GM23338 (cell line): ENCODE measurements around the gene RAB11FIP4. TPM values are rescaled to one million over a fixed set of nuclear protein-coding genes. Genes with fewer than 3 reads are reported as not detected.

Source experiments
- ATAC-seq: fragments of 200-7000 bp; cut with Tn5 transposase; 3 replicates; pipeline ENCODE4 v1.9.1; 2020
- DNase-seq: peaks from one replicate; pipeline ENCODE4 v3.0.0-alpha.2; 2015; ENCODE audit warnings: low spot score
- H2AFZ ChIP-seq: fragments of 200-600 bp; sonication (generic); 2 replicates; pipeline ENCODE4 v1.8.0; 2016; ENCODE audit warnings: antibody characterized with exemption, mild to moderate bottlenecking, moderate library complexity
- H3F3A ChIP-seq: fragments of 200-600 bp; sonication (generic); replicated peaks from 2 replicates; pipeline ENCODE4 v1.8.0; 2017; ENCODE audit warnings: antibody characterized with exemption, mixed run types, low read depth
- H3K27ac ChIP-seq: fragments of 200-600 bp; sonication (generic); 2 replicates; pipeline ENCODE4 v1.6.1; 2016; ENCODE audit warnings: low read depth
- H3K27me3 ChIP-seq: fragments of 200-600 bp; sonication (generic); 2 replicates; pipeline ENCODE4 v1.8.0; 2016; ENCODE audit warnings: mild to moderate bottlenecking, mixed run types, moderate library complexity; ENCODE audit not compliant: insufficient read depth
- H3K36me3 ChIP-seq: fragments of 200-600 bp; sonication (generic); 2 replicates; pipeline ENCODE4 v1.8.0; 2016; ENCODE audit warnings: mild to moderate bottlenecking; ENCODE audit not compliant: insufficient read depth
- H3K4me1 ChIP-seq: fragments of 200-600 bp; sonication (generic); 2 replicates; pipeline ENCODE4 v1.8.0; 2016; ENCODE audit warnings: mild to moderate bottlenecking, moderate library complexity; ENCODE audit not compliant: insufficient read depth
- H3K4me2 ChIP-seq: fragments of 200-600 bp; sonication (generic); 2 replicates; pipeline ENCODE4 v1.7.1; 2017; ENCODE audit warnings: mixed run types
- H3K4me3 ChIP-seq: fragments of 200-600 bp; sonication (generic); 2 replicates; pipeline ENCODE4 v1.6.1; 2016; ENCODE audit warnings: mixed run types
- H3K79me2 ChIP-seq: fragments of 200-600 bp; sonication (generic); replicated peaks from 2 replicates; pipeline ENCODE4 v1.8.0; 2017; ENCODE audit warnings: mild to moderate bottlenecking; ENCODE audit not compliant: insufficient read depth
- H3K9me2 ChIP-seq: fragments of 200-600 bp; sonication (generic); 2 replicates; pipeline ENCODE4 v1.8.0; 2017; ENCODE audit not compliant: insufficient read depth
- H4K20me1 ChIP-seq: fragments of 200-600 bp; sonication (generic); replicated peaks from 2 replicates; pipeline ENCODE4 v1.8.0; 2017; ENCODE audit warnings: mild to moderate bottlenecking; ENCODE audit not compliant: insufficient read depth
- H3K27ac Mint-ChIP-seq: 2 replicates; pipeline ENCODE4 v1.8.0; 2020; ENCODE audit warnings: inconsistent platforms, mild to moderate bottlenecking, moderate library complexity, mixed read lengths
- H3K27me3 Mint-ChIP-seq: 3 replicates; pipeline ENCODE4 v1.8.0; 2022; ENCODE audit warnings: low read depth, mild to moderate bottlenecking, moderate library complexity, mixed read lengths, inconsistent platforms; ENCODE audit not compliant: insufficient read depth, poor library complexity
- H3K36me3 Mint-ChIP-seq: 3 replicates; pipeline ENCODE4 v1.8.0; 2021; ENCODE audit warnings: low read depth, mild to moderate bottlenecking, inconsistent platforms, moderate library complexity, mixed read lengths
- H3K4me1 Mint-ChIP-seq: 3 replicates; pipeline ENCODE4 v1.8.0; 2020; ENCODE audit warnings: mild to moderate bottlenecking, inconsistent platforms, mixed read lengths
- H3K4me3 Mint-ChIP-seq: 3 replicates; pipeline ENCODE4 v1.8.0; 2021; ENCODE audit warnings: moderate library complexity, mild to moderate bottlenecking, inconsistent platforms, mixed read lengths
- H3K9me3 Mint-ChIP-seq: 3 replicates; pipeline ENCODE4 v1.8.0; 2020; ENCODE audit warnings: moderate library complexity, mild to moderate bottlenecking, inconsistent platforms, mixed read lengths
- CREB1 ChIP-seq: fragments of 250-450 bp; sonication (Bioruptor Pico); IDR thresholded peaks from 2 replicates; pipeline ENCODE4 v1.5.0; 2020; ENCODE audit warnings: low read depth, mild to moderate bottlenecking, moderate library complexity
- CTCF ChIP-seq, 2 experiments: fragments of 200-600 bp in 1 of 2; sonication (generic) in 1 of 2; conservative IDR thresholded peaks; 2 replicates each; pipeline versions ENCODE4 v1.5.1 to v1.6.1; 2016 to 2017; ENCODE audit warnings: antibody characterized with exemption in 2 of 2, low read depth in 2 of 2, mild to moderate bottlenecking in 2 of 2, moderate library complexity in 1 of 2
- ETS1 ChIP-seq: IDR thresholded peaks from 2 replicates; pipeline ENCODE4 v1.6.1; 2016; ENCODE audit warnings: antibody characterized with exemption
- EZH2 ChIP-seq: fragments of 200-600 bp; sonication (generic); IDR thresholded peaks from one replicate; pipeline ENCODE4 v1.8.0; 2017; ENCODE audit warnings: antibody characterized with exemption, mild to moderate bottlenecking, low read depth; ENCODE audit not compliant: unreplicated experiment
- EZH2phosphoT487 ChIP-seq: fragments of 200-600 bp; sonication (generic); IDR thresholded peaks from one replicate; pipeline ENCODE4 v1.8.1; 2018; ENCODE audit warnings: antibody characterized with exemption; ENCODE audit not compliant: unreplicated experiment
- JUNB ChIP-seq: IDR thresholded peaks from one replicate; pipeline ENCODE4 v1.6.1; 2016; ENCODE audit warnings: antibody characterized with exemption; ENCODE audit not compliant: unreplicated experiment
- NANOG ChIP-seq: IDR thresholded peaks from 2 replicates; pipeline ENCODE4 v1.6.1; 2016; ENCODE audit warnings: antibody characterized with exemption, borderline replicate concordance
- POLR2AphosphoS5 ChIP-seq: IDR thresholded peaks from 2 replicates; pipeline ENCODE4 v1.6.1; 2016; ENCODE audit warnings: antibody characterized with exemption, low read depth
- REST ChIP-seq: IDR thresholded peaks from one replicate; pipeline ENCODE4 v1.6.1; 2018; ENCODE audit warnings: antibody characterized with exemption; ENCODE audit not compliant: unreplicated experiment
- STAT1 ChIP-seq: IDR thresholded peaks from one replicate; pipeline ENCODE4 v1.6.1; 2016; ENCODE audit warnings: antibody characterized with exemption; ENCODE audit not compliant: unreplicated experiment
- ZNF114 ChIP-seq: fragments of 250-450 bp; sonication (Bioruptor Pico); IDR thresholded peaks from 2 replicates; pipeline ENCODE4 v1.5.0; 2020; ENCODE audit warnings: mild to moderate bottlenecking, moderate library complexity
- ZNF331 ChIP-seq: fragments of 250-450 bp; sonication (Bioruptor Pico); IDR thresholded peaks from 2 replicates; pipeline ENCODE4 v1.5.0; 2020; ENCODE audit warnings: low read depth, mild to moderate bottlenecking, moderate library complexity
- ZNF462 ChIP-seq: fragments of 250-450 bp; sonication (Bioruptor Pico); IDR thresholded peaks from 2 replicates; pipeline ENCODE4 v1.5.0; 2020; ENCODE audit warnings: mild to moderate bottlenecking, moderate library complexity
- polyA plus RNA-seq: library from polyadenylated mRNA; unstranded; fragments of >200 nt; fragmentation: Nextera tagmentation; extraction: Ambion mirVana; gene quantifications from 2 replicates; pipeline ENCODE4 v1.2.1, GENCODE V29; 2016
- total RNA-seq: library from RNA; depleted of rRNA; stranded (reverse); fragments of >200 nt; shearing (Covaris generic); gene quantifications from 2 replicates; pipeline ENCODE4 v1.2.3, GENCODE V29; 2014

Gene RAB11FIP4
- total and polyA plus RNA-seq, 2 experiments from 2014 or later = 26.0 to 65.6 TPM

- Mint-ChIP-seq H3K27ac (no peak overlapping the region), H3K36me3 (no peaks in the 10 kb centered on the region; the same call in 2 of the 3 replicates), H3K4me1 (peaks cover 13% of the 10 kb centered on the region), H3K9me3 (no peaks in the 10 kb centered on the region), H3K4me3 (no peak overlapping the region), H3K27me3 (peaks cover 30% of the 10 kb centered on the region)
- peaks cover 7% of the 10 kb centered on the region; the same call in 1 of the 2 replicates for H3K4me1 ChIP-seq
- peaks cover 29% of the 10 kb centered on the region for H3K27me3 ChIP-seq
- H3K79me2 ChIP-seq = no peaks in the 10 kb centered on the region
- H3K4me3 ChIP-seq = no peak overlapping the region
- no peaks in the 10 kb centered on the region for H3K9me2 ChIP-seq
- ATAC-seq = no peak
- no peak overlapping the region for H3K4me2 ChIP-seq
- H3K36me3 ChIP-seq = no peaks in the 10 kb centered on the region
- DNase-seq = no peak
- no peaks in the 10 kb centered on the region for H4K20me1 ChIP-seq
- H3F3A ChIP-seq = peaks cover 9% of the 10 kb centered on the region; the same call in 1 of the 2 replicates
- no peak for TF ChIP-seq CTCF (conservative IDR thresholded peaks at IDR 0.05; ENCODE audit: low read depth in 2 of 2)
- no peak for TF ChIP-seq REST
- no peak for TF ChIP-seq STAT1
- no peak for TF ChIP-seq EZH2
- no peak for TF ChIP-seq ZNF114
- TF ChIP-seq EZH2phosphoT487 = no peak
- no peak for TF ChIP-seq ZNF331 (CRISPR knock-in tag)
- no peak for TF ChIP-seq ZNF462 (CRISPR knock-in tag)
- TF ChIP-seq JUNB = no peak
- TF ChIP-seq CREB1 (CRISPR knock-in tag) = no peak
- no peak for TF ChIP-seq POLR2AphosphoS5
- no peak for TF ChIP-seq ETS1
- no peak for TF ChIP-seq NANOG
- no peak overlapping the region for H2AFZ ChIP-seq
- no peak overlapping the region for H3K27ac ChIP-seq
Measured at GRCh38 chr17:31388351-31388750, 3.1 kb upstream of the RAB11FIP4 start.
